ENCODE measurements around the gene MOB3C. TPM values are rescaled to one million over a fixed set of nuclear protein-coding genes. Genes with fewer than 3 reads are reported as not detected.

The MOB3C gene
- total RNA-seq, 2 experiments from 2014 or later = 19.5 to 21.4 TPM

DNA sequence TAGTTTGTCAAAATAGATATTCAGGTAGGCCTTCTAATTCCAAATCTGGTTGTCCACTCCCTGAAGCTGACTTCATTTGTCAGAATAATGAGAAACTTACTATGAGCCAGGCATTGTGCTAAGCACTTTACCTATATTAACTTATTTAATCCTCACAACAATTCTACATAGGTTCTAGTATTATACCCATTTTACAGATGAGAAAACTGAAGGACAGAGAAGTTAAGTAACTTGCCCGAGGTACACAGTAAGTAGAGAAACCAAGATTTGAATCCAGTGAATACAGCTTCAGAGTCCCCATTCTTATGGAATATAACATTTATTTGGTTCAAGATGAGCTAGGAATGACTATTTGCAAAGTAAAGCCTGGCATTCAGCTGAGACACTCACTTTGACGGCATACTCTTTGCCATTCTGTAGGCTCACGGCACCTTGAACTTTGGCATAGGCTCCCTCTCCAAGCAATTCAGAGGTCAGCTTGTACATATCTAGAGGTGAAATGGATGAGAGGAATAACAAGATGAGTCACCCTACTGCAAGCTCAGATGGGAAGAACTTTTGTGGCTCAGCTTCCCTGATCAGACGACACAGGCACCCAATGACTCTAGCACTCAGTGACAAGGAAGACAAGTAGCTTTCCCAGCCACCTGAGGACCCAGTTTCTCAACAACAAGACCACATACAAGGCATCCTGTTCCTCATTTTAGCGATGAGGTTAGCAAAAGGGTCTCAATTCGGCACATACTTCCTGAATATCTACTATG lies 36.3 kb downstream of the MOB3C start:
- no peak overlapping the region for H3K4me3 Mint-ChIP-seq
- no peaks in the 10 kb centered on the region for H3K27me3 Mint-ChIP-seq
- ChIA-PET CTCF (interaction anchor here (0.6 to 3.5 kb wide), 5 partner anchors 10 to 124 kb away, joined by 3 to 16 read pairs (median 4); no protein-coding TSS in a partner anchor), POLR2A (no interaction called here)
- H3K4me1 Mint-ChIP-seq = peaks cover 54% of the 10 kb centered on the region
- peak overlapping the region; percentile 72 for H3K27ac Mint-ChIP-seq
- peaks cover 63% of the 10 kb centered on the region for H3K36me3 Mint-ChIP-seq (ENCODE audit: low read depth)
- H3K9me3 Mint-ChIP-seq = no peaks in the 10 kb centered on the region
- no peak for DNase-seq

DNA sequence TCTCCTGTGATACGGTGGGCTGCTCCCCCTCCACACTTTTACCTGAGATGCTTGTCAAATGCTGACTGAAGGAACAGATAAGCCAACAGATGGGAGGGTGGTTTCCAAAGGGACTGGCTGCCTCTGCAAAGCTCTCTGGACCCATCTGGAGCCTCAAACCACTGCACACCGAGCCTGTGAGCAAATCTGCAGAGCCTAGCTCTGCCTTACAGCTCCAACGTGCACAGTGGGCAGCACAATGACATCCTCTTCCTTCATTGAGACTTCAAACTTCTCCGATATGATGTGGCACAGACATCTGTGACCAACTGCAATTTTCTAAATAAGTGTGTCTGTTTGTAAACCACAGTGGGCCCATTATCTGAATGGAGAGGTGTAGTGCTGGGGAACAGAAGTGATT lies 38.9 kb downstream of the MOB3C start:
- no peak overlapping the region for H3K27ac Mint-ChIP-seq
- no peaks in the 10 kb centered on the region for H3K9me3 Mint-ChIP-seq
- no peak overlapping the region for H3K4me3 Mint-ChIP-seq
- POLR2A ChIA-PET = no interaction called here
- DNase-seq = no peak
- CTCF ChIA-PET = interaction anchor here (0.8 to 1.5 kb wide), 2 partner anchors 19 to 26 kb away, joined by 3 to 6 read pairs; partner anchors contain the start of gene MKNK1
- no peaks in the 10 kb centered on the region for H3K27me3 Mint-ChIP-seq
- peaks cover 60% of the 10 kb centered on the region for H3K36me3 Mint-ChIP-seq (ENCODE audit: low read depth)
- H3K4me1 Mint-ChIP-seq = peaks cover 45% of the 10 kb centered on the region

DNA sequence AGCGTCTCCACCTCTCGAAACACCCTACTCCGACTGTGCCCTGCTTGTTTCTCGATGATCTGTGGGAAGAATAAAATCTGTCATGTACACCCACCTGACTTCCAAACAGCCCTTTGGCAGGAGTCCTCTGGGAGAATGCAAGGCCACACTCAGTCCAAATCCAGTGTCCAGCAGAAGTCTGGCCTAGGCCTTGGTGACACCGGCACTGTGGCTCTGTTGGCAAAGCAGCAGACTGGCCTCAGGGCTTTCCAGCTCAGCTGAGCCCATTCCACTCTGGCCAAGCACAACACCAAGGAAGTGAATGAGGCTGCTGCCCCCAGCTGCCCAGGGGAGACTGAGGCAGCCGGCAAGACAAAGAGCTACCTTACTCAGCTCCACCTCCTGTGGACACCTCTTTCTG lies 40.0 kb downstream of the MOB3C start:
- no peaks in the 10 kb centered on the region for H3K9me3 Mint-ChIP-seq
- CTCF ChIA-PET = interaction anchor here (0.5 to 0.8 kb wide), 2 partner anchors 19 to 879 kb away, joined by 3 read pairs; no protein-coding TSS in a partner anchor
- peaks cover 49% of the 10 kb centered on the region for H3K36me3 Mint-ChIP-seq (ENCODE audit: low read depth)
- POLR2A ChIA-PET = no interaction called here
- H3K4me3 Mint-ChIP-seq = no peak overlapping the region
- peaks cover 35% of the 10 kb centered on the region for H3K4me1 Mint-ChIP-seq
- no peak for DNase-seq
- no peak overlapping the region for H3K27ac Mint-ChIP-seq
- no peaks in the 10 kb centered on the region for H3K27me3 Mint-ChIP-seq

DNA sequence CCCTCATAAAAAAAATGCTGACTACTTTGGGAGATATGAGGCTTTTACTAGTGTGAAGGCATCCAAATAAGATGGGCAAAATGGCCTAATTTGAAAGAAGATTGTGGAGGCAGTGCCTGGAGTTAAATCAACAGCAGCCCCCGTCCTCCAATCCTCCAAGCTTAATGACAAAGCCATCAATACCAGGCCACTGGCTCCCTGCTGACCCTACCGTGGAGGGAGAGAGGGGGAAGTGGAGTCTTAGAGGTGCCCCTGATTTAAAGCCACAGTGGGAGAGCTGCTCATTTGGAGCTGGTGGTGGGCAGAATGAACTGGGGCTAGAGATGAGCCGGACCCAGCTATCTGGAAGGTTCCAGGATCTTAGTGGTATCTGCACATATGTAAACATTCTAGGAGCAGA lies 40.8 kb downstream of the MOB3C start:
- Mint-ChIP-seq H3K9me3 (no peaks in the 10 kb centered on the region), H3K27ac (no peak overlapping the region), H3K27me3 (no peaks in the 10 kb centered on the region), H3K4me1 (peaks cover 29% of the 10 kb centered on the region), H3K36me3 (ENCODE audit: low read depth) (peaks cover 43% of the 10 kb centered on the region), H3K4me3 (no peak overlapping the region)
- no peak for DNase-seq
- ChIA-PET POLR2A (no interaction called here), CTCF (interaction anchor here (0.6 to 1.0 kb wide), 3 partner anchors 26 to 47 kb away, joined by 3 read pairs; a partner anchor contains a TSS)

DNA sequence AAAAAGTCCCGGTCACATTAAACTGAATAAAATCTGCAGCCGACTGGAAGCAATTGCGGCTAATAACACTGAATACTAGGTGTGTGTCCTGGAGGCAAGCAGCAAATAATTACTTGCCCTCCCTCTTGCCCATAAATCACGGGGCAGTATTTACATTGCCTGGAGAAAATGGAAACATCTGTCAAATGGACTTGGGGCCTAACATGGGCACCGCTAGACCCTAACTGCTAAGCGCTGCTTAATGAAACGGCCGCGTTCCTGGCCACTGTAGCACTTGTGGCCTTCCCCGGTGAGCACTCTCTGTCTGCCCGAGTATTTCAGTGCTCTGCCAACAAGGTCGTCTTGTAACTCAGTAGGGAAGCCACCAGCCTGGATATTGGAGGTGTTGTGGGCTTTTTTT lies 41.3 kb downstream of the MOB3C start:
- no peak overlapping the region for H3K27ac Mint-ChIP-seq
- CTCF ChIA-PET = interaction anchor here (0.6 to 1.0 kb wide), 3 partner anchors 26 to 46 kb away, joined by 3 read pairs; a partner anchor contains a TSS
- no peaks in the 10 kb centered on the region for H3K9me3 Mint-ChIP-seq
- POLR2A ChIA-PET = no interaction called here
- no peak overlapping the region for H3K4me3 Mint-ChIP-seq
- DNase-seq = no peak
- peaks cover 39% of the 10 kb centered on the region for H3K36me3 Mint-ChIP-seq (ENCODE audit: low read depth)
- no peaks in the 10 kb centered on the region for H3K27me3 Mint-ChIP-seq
- peaks cover 24% of the 10 kb centered on the region for H3K4me1 Mint-ChIP-seq

DNA sequence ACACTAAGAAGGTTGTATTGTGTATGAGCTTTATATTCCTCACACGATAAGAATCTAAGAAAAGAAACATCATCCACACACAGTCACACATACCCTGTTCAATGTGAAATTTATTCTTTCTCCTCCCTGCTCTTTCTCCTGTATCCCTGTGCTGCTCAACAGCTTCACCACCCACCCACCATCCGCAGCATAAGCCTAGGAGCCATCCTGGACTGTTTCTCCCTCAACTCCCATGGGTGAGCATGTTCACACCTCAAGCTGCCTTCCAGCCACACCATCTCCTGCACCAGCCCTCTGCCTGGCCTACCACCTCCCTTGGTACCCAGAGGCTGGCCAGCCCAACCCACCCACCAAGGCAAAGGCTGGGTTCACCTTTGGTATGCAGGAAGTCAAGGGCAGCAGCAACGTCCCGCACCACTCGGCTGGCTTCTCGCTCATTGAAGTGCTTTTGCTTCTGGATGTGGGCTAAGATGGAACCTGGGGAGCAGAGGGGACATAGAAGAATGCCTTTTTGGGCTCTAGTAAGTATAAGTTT lies 44.9 kb downstream of the MOB3C start:
- ChIA-PET POLR2A (interaction anchor here (0.6 kb wide), 1 partner anchor 16 kb away, joined by 3 read pairs; no protein-coding TSS in a partner anchor), CTCF (interaction anchor here (1.3 kb wide), 1 partner anchor 50 kb away, joined by 4 read pairs; no protein-coding TSS in a partner anchor)
- H3K27ac Mint-ChIP-seq = no peak overlapping the region
- peaks cover 8% of the 10 kb centered on the region for H3K4me1 Mint-ChIP-seq
- peaks cover 23% of the 10 kb centered on the region for H3K36me3 Mint-ChIP-seq (ENCODE audit: low read depth)
- DNase-seq = no peak
- H3K9me3 Mint-ChIP-seq = no peaks in the 10 kb centered on the region
- no peaks in the 10 kb centered on the region for H3K27me3 Mint-ChIP-seq
- H3K4me3 Mint-ChIP-seq = no peak overlapping the region

DNA sequence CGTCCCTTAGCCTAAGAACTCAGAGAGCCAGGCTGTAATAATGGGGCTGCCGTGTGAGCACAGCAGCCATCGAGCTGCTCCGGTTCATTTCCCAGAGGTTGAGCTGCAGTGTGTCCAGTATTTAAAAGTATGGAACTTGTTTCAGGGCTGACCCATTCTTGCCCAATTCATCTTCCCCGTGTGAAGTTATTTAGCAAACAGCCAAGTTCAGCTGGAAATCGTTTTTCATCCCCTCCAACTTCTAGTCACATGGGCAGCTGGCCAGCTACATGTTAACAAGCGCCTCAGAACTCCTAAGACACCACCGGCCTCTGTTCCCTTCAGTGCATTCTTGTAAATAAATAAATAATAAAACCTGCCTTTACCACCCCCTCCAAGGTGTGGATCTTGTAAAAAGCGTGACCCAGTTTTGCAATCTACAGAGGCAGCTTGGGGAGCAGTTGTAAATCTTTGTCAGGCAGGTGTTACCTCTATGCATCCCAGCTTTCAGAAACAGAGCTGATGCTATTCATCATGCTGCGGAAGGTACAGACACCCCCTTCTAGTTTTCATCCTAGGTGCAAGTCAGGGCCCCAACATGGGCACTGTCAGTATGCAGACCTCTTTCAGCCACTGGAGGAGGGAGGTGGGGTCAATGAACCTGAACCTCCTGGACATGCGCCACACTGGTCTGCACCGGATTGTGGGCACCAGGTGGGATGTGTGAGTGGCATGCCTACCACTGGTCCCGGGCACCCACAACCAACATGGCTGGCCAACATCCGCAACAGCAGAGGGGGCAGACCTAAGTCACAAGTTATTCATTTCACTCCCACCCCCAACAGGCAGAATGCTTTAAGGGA lies 46.5 kb downstream of the MOB3C start:
- DNase-seq = no peak
- H3K36me3 Mint-ChIP-seq (ENCODE audit: low read depth) = peaks cover 27% of the 10 kb centered on the region
- peaks cover 8% of the 10 kb centered on the region for H3K4me1 Mint-ChIP-seq
- H3K9me3 Mint-ChIP-seq = no peaks in the 10 kb centered on the region
- H3K27ac Mint-ChIP-seq = no peak overlapping the region
- ChIA-PET POLR2A (no interaction called here), CTCF (interaction anchor here (0.6 to 1.4 kb wide), 5 partner anchors 10 to 90 kb away, joined by 3 to 4 read pairs (median 3); partner anchors contain the start of gene MKNK1)
- no peak overlapping the region for H3K4me3 Mint-ChIP-seq
- H3K27me3 Mint-ChIP-seq = no peaks in the 10 kb centered on the region

DNA sequence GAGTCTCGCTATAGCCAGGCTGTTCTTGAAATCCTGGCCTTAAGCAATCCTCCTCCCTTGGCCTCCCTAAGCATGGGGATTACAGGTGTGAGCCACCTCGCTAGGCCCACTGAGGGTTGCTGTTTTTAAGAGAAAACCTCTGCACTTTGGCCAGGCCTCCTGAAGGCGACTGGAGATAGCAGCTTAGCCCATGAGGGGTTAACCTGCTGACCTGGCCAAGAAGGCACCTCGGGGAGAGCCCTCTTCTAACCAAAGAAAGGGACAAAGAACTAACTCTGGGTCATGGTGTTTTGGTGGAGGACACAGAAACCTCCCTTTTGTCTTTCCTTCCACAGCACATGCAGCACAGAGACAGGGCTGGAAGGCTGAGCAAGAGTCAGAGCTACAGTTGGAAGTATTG lies 47.5 kb downstream of the MOB3C start:
- Mint-ChIP-seq H3K4me1 (peaks cover 8% of the 10 kb centered on the region), H3K4me3 (no peak overlapping the region), H3K27me3 (no peaks in the 10 kb centered on the region), H3K9me3 (no peaks in the 10 kb centered on the region), H3K36me3 (ENCODE audit: low read depth) (peaks cover 27% of the 10 kb centered on the region), H3K27ac (peak overlapping the region; percentile 60)
- DNase-seq = no peak
- ChIA-PET POLR2A (no interaction called here), CTCF (interaction anchor here (0.6 to 1.4 kb wide), 3 partner anchors 11 to 91 kb away, joined by 3 read pairs; partner anchors contain the start of gene MKNK1)

DNA sequence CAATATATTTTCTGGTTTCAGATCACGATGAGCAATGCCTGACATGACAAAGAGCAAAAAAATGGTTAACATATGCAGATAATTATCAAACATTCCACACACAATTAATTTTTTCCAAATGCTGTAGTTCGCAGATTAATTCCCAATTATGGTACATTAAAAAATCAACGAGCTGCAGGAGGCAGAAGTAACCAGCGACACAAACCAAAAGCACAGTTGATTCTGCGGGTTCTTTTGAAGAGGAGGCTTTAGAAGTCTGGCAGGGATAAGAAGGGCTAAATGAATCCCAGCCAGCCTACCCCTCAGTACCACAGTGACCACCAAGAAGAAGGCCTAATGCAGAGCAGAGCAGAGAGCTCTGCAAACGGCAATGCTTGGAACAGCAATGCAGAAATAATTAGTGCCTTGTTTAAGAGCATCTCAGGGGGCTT lies 48.1 kb downstream of the MOB3C start:
- Mint-ChIP-seq H3K27me3 (no peaks in the 10 kb centered on the region), H3K4me1 (peaks cover 8% of the 10 kb centered on the region), H3K9me3 (no peaks in the 10 kb centered on the region), H3K27ac (no peak overlapping the region), H3K4me3 (no peak overlapping the region), H3K36me3 (ENCODE audit: low read depth) (peaks cover 27% of the 10 kb centered on the region)
- CTCF ChIA-PET = no interaction called here
- POLR2A ChIA-PET = no interaction called here
- DNase-seq = no peak

DNA sequence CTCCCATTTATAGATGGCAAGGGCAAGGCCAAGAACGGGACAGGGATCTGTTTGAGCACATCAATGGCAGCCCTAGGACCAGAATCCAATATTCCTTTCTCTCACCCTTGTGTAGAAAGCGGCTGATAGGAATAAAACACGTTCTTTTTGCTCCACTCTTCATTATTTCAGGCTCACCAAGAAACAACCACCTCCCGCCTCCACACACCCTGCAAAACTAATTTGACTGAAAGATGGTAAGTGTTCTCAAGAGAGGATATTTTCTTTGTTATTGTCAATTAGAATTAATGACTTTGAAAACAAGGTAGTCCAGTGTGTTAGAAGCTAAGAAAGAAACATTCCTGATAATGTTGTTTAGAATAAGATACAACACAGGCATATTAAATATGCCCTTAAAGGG lies 53.3 kb downstream of the MOB3C start:
- Mint-ChIP-seq H3K36me3 (ENCODE audit: low read depth) (peaks cover 21% of the 10 kb centered on the region), H3K27ac (no peak overlapping the region), H3K4me1 (no peaks in the 10 kb centered on the region), H3K9me3 (no peaks in the 10 kb centered on the region), H3K4me3 (no peak overlapping the region), H3K27me3 (no peaks in the 10 kb centered on the region)
- ChIA-PET CTCF (no interaction called here), POLR2A (no interaction called here)
- DNase-seq = no peak

DNA sequence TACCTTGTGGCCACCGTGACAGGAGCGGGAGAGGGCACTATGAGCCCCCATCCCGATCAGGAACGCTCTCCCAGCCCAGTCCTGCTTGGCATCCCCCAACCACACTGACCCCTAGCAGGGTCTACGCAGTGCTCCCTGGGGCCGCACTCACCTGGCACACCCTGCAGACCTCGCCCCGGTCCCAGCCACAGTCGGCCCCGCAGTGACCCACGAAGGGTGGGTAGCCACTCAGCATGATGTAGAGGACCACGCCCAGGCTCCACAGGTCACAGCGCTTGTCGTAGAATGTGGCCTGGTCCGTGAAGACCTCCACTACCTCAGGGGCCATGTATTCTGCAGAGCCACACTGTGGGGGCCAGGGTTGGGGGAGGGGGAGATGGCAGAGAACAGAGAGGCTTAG lies 54.1 kb downstream of the MOB3C start:
- POLR2A ChIA-PET = no interaction called here
- CTCF ChIA-PET = no interaction called here
- H3K9me3 Mint-ChIP-seq = no peaks in the 10 kb centered on the region
- no peaks in the 10 kb centered on the region for H3K4me1 Mint-ChIP-seq
- peaks cover 22% of the 10 kb centered on the region for H3K36me3 Mint-ChIP-seq (ENCODE audit: low read depth)
- H3K4me3 Mint-ChIP-seq = no peak overlapping the region
- no peak for DNase-seq
- no peak overlapping the region for H3K27ac Mint-ChIP-seq
- no peaks in the 10 kb centered on the region for H3K27me3 Mint-ChIP-seq

DNA sequence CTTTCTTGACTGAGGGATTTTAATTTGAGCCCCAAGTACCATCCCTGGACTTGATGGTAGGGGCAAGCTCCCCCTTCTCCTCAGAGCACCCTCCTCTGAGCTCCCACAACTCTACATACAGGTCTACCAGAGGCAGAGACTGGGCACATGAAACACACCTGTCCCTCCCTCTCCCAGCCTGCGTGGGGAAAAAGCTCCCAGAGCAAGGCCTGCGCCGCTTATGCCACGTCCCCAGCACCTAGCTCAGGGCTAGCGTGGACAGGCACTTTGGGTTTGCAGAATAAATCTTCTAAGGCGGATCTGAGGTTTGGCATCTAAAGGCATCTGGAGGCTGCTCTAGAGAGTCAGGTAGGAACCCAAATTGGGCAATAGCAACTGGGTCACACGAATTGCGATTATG lies 57.6 kb downstream of the MOB3C start:
- peaks cover 5% of the 10 kb centered on the region for H3K36me3 Mint-ChIP-seq (ENCODE audit: low read depth)
- no peak overlapping the region for H3K27ac Mint-ChIP-seq
- H3K9me3 Mint-ChIP-seq = no peaks in the 10 kb centered on the region
- no peak for DNase-seq
- H3K4me3 Mint-ChIP-seq = no peak overlapping the region
- CTCF ChIA-PET = interaction anchor here (0.6 to 1.9 kb wide), 3 partner anchors 19 to 138 kb away, joined by 3 to 9 read pairs (median 6); no protein-coding TSS in a partner anchor
- POLR2A ChIA-PET = interaction anchor here (0.6 kb wide), 1 partner anchor 120 kb away, joined by 3 read pairs; no protein-coding TSS in a partner anchor
- peaks cover 7% of the 10 kb centered on the region for H3K4me1 Mint-ChIP-seq
- H3K27me3 Mint-ChIP-seq = no peaks in the 10 kb centered on the region
